ENCODE data around the gene HACD2.

Gene HACD2

GRCh38 chr3:123481071-123481470, 103.8 kb downstream of the HACD2 start:
- no peak for DNase-seq (ENCODE audit: low spot score)

GRCh38 chr3:123480428-123480827, 104.4 kb downstream of the HACD2 start:
- no peak for DNase-seq (ENCODE audit: low spot score)

GRCh38 chr3:123479891-123480290, 105.0 kb downstream of the HACD2 start:
- no peak for DNase-seq (ENCODE audit: low spot score)

GRCh38 chr3:123478314-123478713, 106.5 kb downstream of the HACD2 start:
- DNase-seq (ENCODE audit: low spot score) = no peak

- DNase-seq (ENCODE audit: low spot score) = no peak
Observed at GRCh38 chr3:123476967-123477750, 107.7 kb downstream of the HACD2 start.

DNA sequence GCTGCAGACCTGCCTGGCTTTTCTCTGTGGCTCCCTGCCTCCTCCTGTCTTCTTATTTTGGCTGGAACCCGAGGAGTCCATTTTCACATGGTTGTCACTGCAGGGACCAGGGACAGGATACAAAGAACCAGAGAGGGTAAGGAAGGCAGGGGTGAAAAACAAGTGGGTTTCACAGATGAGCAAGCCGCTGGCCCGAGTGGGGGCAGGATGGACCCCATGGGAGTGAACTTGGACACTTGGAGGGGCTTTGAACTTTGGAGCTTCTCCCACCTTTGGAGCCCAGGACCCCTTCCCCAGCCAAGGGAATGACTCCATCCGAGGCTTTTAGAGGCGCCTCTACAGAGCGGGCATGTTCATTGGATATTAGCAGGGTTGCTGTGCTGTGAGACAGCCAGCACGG, 109.1 kb downstream of the HACD2 start:
- no peak for DNase-seq (ENCODE audit: low spot score)

- DNase-seq (ENCODE audit: low spot score) = no peak
Observed at GRCh38 chr3:123471106-123471505, 113.7 kb downstream of the HACD2 start.

- DNase-seq (ENCODE audit: low spot score) = no peak
Observed at GRCh38 chr3:123469323-123469995, 115.4 kb downstream of the HACD2 start.

DNA sequence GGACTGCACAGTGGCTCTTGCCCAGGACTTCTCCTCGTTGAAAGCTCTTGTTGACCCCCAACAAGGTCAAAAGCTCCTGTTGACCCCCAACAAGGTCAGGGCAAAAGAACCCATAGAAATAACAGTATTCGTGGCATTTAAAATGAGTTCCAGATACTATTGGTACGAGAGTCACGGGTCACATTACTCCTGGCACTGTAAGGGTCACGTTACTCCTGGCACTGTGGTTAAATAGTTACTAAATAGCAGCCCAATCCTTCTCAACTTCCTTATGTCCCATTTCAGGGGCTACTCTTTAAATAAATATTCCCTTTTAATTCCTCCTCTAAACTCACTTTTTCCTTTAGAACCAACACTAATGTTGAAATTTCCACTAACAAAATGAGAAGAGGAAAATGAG, 117.8 kb downstream of the HACD2 start:
- DNase-seq (ENCODE audit: low spot score) = no peak

GRCh38 chr3:123464211-123464610, 120.6 kb downstream of the HACD2 start:
- no peak for DNase-seq (ENCODE audit: low spot score)

DNA sequence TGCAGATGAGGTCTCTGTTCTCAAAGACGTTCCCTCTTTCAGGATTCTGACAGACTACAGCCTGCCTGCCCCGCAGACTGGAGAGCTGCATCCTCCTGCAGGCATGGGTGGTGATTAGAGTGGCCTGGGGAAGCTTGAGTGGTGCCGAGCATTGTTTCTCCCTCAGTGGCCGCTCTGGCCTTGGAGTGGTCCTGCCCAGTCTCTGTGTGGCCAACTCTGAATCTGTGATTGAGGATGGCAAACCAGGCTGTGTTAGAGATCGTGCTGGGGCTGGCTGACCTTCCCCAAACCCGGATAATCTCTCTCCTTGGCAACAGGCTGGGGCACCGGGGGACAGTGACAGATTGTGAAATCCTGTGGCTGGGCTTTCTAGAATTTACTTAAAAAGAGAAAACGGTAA, 125.0 kb downstream of the HACD2 start:
- DNase-seq (ENCODE audit: low spot score) = no peak

DNA sequence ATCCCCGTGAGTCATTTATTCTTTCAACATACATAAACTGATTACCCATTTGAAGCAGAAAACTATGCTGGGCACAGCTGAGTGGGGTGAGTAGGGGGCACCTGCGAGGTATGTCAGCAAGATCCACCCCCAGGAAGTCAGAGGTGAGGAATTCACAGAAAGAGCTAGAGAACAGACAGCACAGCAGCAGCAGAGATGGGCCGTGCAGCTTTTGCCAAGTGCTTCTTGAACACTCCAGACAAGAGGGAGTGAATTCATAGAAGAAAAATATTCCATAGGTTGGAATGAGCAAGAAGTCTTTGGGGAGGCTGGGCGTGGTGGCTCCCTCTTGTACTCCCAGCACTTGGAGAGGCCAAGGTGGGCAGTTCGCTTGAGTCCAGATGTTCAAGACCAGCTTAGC, 126.6 kb downstream of the HACD2 start:
- DNase-seq (ENCODE audit: low spot score) = no peak

GRCh38 chr3:123457841-123458240, 127.0 kb downstream of the HACD2 start:
- DNase-seq (ENCODE audit: low spot score) = no peak

DNA sequence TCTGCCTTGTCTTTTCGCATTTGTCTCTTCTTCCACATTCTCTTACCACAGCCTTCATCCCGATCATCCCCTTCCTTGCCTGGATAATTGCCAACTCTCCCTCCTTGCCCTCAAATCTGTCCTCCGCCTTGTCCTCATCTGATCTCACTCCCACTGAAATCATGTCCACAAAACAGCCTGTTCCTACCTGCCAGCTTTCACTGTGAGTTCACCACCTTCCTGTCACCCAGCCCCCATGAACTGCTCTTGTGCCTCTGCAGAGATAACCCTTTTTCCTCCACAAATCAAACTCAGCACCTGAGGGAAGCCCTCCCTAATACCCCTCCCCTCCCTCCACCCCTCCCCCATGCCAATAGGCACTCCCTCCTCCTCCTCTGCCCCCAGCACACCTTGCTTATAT, 131.2 kb downstream of the HACD2 start:
- DNase-seq (ENCODE audit: low spot score) = no peak

DNA sequence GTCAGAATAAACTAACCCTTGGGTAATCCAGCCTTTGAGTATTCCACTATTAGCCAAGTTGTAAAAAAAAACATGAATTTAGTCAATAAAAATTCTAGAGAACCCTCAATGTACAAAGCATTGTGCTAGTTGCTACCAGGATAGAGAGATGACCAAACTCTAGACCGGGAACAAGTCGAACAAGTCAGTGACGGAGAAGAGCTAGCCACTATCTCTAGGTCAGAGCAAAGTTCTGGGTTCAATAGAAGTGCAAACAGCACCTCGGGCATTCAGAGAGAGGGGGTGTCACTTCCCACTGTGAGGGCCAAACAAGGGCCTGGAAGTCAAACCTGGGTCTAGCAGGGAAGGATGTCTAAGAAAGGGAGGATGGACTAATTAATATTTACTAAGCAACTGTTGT, 133.7 kb downstream of the HACD2 start:
- DNase-seq (ENCODE audit: low spot score) = no peak

DNA sequence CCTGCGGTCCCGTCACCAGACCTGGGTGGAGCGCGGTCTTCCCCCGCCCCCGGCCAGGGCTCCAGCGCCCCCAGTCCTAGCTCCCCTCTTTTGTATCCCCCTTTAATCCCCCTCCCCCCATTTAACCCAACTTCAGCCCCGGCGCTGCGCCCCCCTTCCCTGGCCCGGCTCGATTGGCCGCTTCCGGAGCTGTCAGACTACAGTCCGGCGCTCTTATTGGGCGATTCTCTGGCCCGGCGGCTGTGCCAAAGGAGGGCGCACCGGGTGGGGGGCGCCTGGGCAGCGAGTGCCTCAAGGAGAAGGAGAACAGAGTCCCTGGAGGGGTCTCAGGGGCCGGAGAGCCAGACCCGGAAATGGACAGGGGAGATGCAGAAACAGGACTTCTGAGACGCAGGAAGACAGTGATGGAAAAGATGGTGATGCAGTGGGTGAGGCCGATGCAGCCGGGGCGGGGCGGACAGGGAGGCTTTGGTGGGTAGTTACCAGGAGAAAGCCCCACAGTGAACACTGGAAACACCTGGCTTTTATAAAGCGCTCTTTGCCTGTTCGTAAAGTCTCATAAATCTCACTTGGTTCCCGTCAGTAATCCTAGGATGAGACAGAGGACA, 134.8 kb downstream of the HACD2 start:
- DNase-seq (ENCODE audit: low spot score) = no peak

DNA sequence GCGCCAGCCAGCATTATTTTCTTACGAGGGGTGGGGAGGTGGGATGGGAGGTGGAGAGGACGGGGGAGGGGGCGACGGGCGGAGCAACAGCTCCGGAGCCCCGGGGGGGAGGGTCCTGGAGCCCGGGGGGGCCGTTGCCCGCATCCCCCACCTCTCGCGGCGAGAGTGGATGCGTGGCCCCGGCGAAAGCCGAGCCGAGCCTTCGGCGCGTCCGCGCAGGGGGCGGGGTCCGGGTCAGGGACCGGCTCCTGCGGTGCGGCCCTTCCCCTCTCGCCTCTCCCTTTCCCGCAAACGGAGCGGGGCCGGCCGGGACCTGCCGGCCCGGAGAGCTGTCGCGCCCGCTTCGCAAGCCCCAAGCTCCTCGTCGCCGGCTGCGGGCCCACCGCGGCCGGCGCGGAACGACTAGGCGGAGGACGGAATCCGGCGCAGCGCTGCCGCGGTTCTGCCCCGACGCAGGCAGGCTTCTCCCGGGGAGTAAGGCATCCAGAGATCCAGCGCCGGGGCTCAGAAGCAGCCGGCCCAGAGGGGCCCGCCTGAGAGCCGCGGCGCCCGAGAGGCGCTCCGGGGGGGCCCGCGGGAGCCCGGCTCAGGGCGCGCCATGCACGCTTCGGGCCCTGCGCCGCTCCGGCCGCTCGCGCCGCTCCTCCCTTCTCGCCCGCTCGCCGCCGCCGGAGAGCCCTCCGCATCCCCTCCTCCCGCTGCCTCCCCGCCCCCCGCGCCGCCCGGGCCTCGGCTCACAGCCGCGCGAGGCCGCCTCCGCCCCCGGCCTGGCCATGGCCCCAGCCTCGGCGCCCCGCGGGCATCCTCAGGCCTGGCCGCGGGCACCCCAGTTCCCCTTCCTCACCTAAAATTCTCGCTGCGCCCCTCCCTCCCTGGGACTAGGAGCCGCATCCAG, 135.5 kb downstream of the HACD2 start:
- peak; percentile 62 for DNase-seq (ENCODE audit: low spot score)

- peak; percentile 56 for DNase-seq (ENCODE audit: low spot score)
Observed at GRCh38 chr3:123448536-123449101, 136.2 kb downstream of the HACD2 start, which contains the start of gene ADCY5. Gene ADCY5, minus strand, starts transcription at chr3:123449090. Its CDS starts 545 bp downstream, at chr3:123448545.

DNA sequence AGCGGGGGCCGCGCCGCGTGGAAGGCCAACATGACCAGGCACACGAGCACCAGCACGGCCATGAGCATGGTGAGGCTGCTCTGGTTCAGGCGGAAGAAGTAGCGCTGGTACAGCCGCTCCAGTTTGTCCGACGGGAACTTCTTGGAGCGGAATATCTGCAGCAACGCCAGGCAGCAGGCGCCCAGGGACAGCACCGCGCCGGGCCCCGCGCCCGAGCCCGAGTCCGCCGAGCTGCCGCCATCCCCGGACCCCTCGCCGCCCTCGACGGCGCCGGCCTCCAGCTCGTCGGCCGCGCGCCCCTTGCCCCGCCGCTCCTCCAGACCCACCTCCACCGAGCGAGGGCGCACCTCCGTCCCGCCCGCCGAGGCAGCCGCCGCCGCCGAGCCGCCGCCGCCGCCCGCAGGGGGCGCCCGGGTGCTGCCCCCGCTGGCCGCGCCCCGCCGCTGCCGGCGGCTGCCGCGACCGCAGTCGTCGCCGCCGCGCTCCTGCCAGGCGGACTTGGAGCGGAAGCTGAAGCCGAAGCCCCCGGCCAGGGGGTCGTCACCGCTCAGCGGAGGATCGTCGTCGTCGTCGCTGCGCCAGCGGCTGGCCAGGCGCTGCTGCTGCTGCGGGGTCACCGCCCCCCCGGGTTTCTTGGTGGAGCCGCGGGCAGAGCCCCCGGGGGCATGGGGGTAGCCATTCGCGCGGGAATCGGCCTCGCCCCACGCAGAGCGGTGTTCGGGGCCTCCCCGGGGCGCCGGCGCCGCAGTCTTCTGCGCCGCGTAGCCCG, 136.9 kb downstream of the HACD2 start:
- peak; percentile 63 for DNase-seq (ENCODE audit: low spot score)

GRCh38 chr3:123447416-123447748, 137.5 kb downstream of the HACD2 start:
- no peak for DNase-seq (ENCODE audit: low spot score)

DNA sequence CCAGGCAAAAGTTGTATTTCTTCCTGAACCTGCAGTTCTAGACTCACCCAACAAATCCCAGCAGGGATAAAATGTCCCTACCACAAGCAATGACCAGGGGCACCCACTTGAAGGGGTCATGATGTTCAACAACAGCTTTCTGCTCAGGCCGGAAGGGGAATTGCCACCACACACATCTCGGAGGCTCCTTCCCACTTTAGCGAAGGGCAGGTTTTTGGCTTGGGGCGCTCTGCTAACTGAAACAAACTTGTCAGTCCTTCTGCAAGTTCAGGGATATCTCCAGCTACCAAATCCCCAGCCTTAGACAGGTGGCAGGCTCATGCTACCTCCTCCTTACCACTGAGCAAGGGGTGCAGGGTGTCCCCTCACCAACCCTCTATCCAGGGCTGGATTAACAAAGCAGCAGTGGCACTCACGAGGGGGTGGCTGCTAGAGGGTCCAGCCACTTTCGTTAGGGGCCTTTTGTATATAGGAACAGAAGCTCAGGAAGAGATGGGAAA, 138.2 kb downstream of the HACD2 start:
- DNase-seq (ENCODE audit: low spot score) = no peak

All from HuH-7 (cell line).